GM18508 (cell line): ENCODE measurements around the gene CALY.

ENCODE experiments used
- ATAC-seq: cut with Tn5 transposase; IDR thresholded peaks from one replicate; pipeline ENCODE4 v1.9.1; 2021; ENCODE audit warnings: moderate number of reproducible peaks; ENCODE audit not compliant: insufficient read depth, unreplicated experiment

CALY gene

DNA sequence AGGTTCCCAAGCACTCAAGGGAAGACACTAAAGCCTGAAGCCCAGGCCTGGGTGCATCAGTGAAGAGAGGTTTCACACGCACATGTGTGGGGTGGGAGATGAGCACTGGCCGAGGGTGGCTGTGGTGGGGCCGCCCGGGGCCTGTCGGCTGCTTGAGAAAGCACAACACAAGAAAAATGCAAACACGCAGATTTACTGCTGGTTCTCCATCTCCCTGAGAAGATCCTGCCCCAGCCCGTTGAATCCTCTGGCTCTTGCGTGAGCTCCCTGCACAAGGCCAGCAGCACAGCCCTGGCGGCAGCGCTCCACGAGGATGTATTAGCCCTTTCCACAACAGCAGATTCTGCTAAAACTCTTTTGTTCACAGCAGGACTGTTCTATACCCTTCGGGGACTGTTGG, 21.8 kb downstream of the CALY start:
- no peak for ATAC-seq

DNA sequence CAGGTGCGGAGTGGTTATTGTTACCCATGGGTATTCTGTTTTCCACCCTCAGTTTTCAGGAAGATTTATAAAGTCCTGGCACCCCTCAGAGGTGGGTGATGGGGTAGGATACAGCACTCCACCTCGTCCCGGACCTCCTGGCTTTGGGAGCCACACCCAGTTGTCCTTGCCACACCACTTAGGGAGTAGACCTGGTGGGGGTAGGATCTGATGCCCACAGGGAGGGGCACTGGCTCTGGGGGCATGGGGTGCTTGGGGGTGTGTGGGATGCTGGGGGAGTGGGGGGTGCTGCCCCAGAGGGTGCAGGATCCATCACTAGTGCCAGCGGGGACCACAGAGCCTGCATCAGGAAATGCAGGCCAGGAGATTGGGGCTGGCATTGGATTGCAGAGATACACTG, 23.5 kb downstream of the CALY start:
- ATAC-seq, result no peak

GRCh38 chr10:133312769-133313145, 23.9 kb downstream of the CALY start:
- ATAC-seq, result no peak

DNA sequence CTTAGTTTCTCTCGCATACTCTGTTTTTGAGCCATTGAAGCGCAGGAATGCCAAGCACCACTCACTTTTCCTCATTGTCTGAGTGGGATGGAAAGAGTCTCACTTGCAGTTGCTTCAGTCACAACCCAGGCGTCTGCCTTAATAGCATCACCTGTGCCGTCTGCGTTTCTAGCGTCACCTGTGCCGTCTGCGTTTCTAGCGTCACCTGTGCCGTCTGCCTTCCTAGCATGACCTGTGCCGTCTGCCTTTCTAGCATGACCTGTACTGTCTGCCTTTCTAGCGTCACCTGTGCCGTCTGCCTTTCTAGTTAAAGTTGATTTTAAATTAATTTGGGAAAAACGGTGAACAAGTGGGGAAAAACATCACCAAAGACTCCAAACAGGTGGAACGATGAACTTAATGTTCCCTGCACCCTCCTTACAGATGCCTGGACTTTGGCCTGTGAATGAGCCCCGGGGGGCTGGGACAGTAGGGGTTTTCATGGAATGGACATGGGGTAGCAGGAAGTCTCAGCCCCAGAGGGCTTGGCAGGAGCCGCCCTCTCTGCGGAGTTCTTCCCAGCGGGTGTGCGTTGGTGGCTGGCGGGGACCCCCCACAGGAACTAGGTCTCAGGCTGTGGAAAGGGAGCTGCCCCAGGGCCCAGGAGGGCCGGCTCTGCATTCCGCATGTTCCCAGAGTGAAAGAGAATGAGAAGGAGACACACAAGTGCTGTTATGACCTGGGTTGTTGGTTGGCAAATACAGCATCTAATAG, 24.5 kb downstream of the CALY start:
- no peak for ATAC-seq

DNA sequence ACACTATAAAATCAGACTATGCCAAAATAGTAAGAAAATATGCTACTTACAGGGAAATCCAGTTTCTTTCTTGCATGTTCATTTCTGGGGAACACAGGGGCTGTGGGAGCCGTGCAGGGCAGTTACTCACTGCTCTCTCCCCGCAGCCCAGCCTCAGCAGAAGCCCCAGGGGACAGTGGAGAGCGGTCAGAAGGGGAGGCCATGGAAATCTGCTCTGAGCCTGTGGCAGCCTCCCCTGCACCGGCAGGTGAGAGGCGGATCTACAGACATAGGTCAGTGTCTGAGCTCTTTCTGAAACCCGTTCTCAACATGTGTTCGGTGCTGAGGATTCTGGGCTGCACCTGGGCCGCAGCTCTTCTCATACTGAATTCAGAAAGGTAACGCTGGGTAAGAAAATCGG, 25.1 kb downstream of the CALY start:
- no peak for ATAC-seq

DNA sequence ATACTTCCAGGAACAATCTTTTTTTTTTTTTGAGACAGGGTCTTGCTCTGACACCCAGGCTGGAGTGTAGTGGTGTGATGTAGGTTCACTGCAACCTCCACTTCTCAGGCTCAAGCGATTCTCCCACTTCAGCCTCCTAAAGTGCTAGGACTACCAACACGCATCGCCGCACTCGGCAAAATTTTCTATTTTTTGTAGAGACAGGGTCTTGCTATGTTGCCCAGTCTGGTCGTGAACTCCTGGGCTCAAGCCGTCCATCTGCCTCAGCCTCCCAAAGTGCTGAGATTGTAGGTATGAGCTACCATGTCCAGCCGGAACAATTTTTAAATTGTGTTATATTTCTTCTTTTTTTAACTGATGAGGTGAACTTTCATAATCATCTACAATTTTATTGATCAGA, 25.9 kb downstream of the CALY start:
- no peak for ATAC-seq

DNA sequence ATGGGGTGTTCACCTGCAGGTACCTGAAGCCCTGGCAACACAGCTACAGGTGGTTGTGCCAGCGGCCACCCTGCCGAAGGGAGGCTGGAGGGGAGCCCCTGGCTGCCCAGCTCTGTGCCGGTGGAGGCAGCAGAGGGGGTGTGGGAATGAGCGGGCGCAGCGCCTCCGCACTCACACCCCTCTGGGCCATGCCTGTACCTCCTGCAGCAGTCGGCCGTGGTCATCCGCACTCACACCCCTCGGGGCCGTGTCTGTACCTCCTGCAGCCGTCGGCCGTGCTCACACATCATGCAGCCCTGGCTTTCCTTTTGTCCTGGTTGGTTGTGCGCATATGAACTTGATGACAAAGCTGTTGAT, 26.3 kb downstream of the CALY start:
- no peak for ATAC-seq

DNA sequence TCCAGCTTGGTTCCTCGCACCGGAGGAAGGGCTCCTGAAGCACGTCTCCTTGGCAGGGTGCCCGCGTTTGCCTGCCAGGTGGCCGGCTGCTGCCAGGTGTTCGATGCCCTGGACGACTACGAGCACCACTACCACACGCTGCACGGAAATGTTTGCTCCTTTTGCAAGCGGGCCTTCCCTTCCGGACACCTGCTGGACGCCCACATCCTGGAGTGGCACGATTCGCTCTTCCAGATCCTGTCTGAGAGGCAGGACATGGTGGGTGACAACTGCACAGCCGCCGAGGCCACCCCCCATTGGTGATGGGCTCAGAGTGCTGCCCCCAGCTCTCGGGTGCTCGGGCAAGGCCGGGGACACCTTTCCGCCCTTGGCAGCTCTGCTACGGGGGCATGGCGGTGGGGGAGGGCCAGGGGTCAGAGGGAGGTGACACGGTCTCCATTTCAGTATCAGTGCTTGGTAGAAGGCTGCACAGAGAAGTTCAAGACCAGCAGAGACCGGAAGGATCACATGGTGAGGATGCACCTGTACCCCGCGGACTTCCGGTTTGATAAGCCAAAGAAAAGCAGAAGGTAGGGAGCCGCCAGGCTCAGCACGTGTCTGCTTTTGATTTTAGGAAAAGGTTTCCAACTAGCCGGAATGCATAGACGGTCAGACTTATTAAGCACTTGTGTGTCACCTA, 26.8 kb downstream of the CALY start:
- ATAC-seq, result no peak

DNA sequence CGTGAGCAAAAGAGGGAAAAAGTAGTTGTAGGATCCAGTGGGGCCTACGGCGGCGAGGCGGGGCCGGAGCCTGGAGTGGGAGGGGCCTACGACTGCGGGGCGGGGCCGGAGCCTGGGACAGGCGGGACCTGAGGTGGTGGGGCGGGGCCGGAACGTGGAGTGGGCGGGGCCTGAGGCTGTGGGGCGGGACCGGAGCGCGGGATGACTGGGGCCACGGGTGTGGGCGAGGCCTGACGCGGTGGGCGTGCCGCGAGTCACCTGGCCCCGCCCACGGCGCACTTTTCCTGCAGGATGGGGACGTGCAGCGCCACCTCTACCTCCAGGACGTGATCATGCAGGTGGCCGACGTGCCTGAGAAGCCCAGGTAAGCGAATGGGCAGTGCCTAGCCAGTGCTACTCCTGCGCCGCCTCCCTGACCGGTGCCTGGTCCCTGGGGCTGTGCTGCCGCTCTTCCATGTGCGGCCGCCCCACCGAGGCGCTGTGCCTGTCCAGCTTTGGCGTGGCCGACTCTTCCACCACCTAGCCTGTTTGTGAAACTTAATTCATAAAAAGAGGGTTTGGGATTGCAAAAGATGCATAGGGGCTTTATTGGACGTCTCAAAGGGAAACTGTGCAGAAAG, 27.5 kb downstream of the CALY start:
- ATAC-seq, result peak; percentile 36

GRCh38 chr10:133308421-133309099, 28.1 kb downstream of the CALY start, which contains the start of the genes TUBGCP2 and ZNF511:
TSS of gene TUBGCP2 (minus strand) at chr10:133308872. CDS start at chr10:133302941, 5,931 bp downstream.
TSS of gene ZNF511 (plus strand) at chr10:133308914. CDS start at chr10:133308944, 30 bp downstream.
- ATAC-seq, result peak; percentile 37

DNA sequence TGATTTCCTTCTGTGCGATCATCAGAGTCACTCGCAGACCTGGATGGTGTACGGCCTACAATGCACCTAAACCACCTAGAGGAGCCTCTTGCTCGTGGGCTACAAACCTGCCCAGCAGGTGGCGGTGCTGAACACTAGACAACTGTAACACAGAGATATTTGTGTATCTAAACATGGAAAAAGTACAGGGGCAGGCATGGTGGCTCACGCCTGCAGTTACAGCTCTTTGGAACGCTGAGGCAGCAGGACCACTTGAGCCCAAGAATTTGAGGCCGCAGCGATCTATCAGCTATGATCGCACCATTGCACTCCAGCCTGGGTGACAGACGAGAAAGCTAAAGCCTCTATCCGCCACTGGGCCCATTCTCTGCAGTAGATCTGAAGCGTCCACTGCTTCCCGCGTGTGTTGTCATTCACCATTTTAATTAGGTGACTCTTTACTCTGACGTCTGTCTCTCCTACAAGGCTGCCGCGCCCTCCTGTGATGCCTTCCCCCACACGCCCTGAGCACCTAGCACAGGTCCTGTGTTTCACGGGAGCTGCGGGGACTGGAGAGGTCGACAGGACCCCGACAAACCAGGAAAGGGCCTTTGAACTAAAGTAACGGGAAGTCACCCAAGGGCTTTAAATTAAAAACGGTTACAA, 28.8 kb downstream of the CALY start:
- ATAC-seq, result peak; percentile 39

GRCh38 chr10:133306941-133307379, 29.7 kb downstream of the CALY start:
- no peak for ATAC-seq

DNA sequence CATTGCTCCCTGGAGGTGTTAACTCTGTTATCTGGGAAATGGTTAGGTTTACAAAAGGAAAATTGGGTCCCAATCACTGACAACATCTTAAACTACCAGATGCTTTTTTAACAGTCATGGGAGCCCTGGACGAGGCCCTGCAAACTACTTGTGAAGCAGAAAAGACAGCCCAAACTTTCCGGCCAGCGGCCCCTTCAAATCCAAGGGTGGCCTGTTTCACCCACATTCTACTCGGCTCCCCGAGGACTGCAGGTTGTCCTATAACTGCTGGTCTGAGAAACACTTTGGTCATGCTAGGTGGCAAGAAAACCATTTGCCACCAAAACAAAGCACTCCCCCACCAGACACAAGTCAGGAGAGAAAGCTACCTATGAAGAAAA, 30.6 kb downstream of the CALY start:
- ATAC-seq, result no peak

- ATAC-seq, result no peak
Measured at GRCh38 chr10:133303206-133303605, 33.5 kb downstream of the CALY start.

- ATAC-seq, result no peak
Measured at GRCh38 chr10:133302230-133302629, 34.5 kb downstream of the CALY start.

DNA sequence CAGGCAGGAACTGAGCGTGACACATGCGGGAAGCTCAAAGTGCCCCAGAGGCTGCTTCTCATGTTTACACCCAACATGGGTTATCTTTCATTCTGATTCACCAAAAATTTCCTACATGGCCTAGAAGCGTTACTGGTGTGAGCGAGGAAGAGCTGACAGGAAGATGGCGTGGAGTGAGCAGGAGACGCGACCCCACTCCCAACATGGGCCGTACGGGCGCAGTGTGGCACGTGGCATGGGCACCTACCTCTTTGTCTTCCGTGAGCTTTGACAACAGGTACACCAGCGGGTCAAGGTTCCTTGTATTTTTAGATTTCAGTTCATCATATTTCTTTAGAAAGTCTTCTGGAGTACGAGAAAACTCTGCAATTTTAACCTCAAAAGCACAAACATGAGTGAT, 37.0 kb downstream of the CALY start:
- no peak for ATAC-seq

- no peak for ATAC-seq
Measured at GRCh38 chr10:133299224-133299623, 37.5 kb downstream of the CALY start.

- ATAC-seq, result no peak
Measured at GRCh38 chr10:133298466-133298865, 38.2 kb downstream of the CALY start.

- ATAC-seq, result no peak
Measured at GRCh38 chr10:133297504-133297903, 39.2 kb downstream of the CALY start.
